Raji (cell line): ENCODE results near the gene ZNF514.
A peak's percentile ranks its signal among the peaks of the same experiment; 100 is the strongest.

Experiments
- POLR2A ChIP-seq: IDR thresholded peaks from 2 replicates; pipeline ENCODE4 v1.6.1; 2011; ENCODE audit warnings: low read depth, low read length, control low read depth; ENCODE audit not compliant: insufficient read depth

ZNF514 gene

DNA sequence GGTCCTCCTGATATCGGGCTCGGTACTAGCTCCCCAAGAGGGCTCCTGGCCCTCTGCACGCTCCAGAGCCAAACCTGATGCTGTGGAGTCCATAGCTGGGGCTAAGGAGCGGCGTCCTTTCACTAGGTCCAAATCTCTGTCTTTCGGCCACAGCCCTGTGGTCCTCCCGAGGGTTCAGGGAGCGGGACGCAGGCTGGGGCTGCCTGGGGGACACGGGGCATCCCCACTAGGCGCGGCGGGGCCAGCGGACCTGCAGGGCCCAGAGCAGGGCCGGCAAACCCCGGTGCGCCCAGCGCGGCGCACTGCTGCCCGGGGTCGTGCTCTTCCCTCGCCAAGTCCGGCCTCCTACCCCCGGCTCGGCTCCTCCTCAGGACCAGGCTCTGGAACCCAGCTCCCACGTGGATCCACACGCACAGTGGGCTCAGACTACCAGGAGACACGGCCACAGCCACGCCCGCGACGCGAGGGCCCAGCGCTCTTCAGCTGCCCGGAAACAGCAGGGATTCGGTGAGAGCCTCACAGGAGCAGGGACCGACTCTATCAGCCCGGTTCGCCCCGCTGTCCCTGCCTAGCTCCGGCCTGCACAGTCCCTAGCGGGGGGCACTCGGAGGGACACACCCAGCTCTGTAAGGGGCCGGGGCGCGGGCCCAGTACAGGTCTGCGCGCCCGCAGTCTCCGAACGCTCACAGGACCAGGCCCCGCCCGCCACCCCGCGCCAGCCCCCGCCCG is 593 bp downstream of the ZNF514 start:
- TF ChIP-seq POLR2A: no peak

DNA sequence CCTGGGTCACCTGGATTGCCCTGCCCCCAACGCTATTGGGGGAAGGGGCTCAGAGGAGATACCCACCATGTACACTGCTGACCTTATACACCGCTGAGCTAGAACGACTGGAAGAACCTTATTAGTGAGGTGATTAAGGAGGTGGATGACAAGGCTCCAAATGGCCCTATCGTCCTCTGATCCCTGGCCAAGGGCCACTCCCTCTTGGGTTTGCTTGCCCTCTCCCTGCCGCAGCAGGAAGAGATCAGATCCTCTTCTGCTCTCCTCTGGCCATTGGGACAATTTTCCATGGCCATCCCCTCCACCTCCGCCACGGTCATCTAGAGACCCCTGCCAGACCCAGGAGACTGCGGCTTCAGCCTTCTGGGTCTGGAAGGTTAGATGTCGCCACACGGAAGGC is 1.2 kb downstream of the ZNF514 start:
- no peak for TF ChIP-seq POLR2A

DNA sequence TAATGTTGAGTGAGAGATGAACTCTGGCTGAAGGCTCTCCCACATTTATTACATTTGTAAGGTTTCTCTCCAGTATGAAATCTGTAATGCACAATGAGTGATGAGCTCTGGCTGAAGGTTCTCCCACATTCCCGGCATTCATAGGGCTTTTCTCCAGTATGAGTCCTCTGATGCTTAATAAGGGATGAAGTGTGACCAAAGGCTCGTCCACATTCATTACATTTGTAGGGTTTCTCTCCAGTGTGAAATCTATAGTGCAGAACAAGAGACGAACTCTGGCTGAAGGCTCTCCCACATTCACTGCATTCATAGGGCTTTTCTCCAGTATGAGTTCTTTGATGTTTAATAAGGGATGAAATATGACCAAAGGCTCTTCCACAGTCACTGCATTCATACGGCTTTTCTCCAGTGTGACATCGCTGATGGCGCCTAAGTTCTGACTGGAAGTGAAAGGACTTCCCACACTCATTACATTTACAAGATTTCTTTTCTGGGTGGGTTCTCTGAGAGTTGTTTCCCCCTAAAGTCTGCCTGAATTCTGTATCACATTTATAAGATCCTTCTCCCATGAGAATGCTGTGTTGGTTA is 10.2 kb downstream of the ZNF514 start:
- no peak for TF ChIP-seq POLR2A

DNA sequence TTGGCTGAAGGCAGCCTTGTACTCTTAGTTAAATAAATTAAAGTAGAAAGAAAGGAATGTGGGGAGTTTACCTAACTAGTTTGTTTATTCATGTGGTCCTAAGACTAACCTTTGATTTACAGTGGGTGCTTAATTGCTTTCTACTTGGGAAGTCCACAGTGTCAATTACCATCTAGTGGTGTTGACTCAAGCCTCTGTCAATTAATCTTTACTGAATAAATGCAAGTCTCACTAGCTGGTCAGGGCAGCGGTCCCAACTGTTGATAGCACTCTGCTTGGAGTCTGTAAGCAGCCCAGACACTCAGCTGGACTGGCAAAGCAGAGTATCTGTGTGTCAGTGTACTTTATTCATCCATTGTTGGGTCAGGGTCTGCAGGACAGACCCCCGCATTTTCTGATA is 15.8 kb downstream of the ZNF514 start:
- TF ChIP-seq POLR2A: no peak

DNA sequence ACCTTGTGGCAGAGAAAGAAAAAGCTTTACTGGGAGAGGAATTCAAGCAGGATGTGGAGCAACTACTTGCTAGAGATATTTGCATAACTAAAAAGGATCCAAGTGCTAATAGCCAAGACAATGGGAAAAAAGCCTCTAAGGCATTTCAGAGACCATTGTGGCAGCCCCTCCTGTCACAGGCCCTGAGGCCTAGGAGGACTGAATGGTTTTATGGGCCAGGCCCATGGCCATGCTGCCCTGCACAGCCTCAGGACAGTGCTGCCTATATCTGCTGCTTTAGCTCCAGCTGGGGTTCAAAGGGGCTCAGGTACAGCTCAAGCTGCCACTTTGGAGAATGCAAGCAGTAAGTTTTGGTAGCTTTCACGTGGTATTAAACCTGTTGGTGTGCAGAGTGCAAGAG is 20.9 kb downstream of the ZNF514 start:
- TF ChIP-seq POLR2A: no peak

DNA sequence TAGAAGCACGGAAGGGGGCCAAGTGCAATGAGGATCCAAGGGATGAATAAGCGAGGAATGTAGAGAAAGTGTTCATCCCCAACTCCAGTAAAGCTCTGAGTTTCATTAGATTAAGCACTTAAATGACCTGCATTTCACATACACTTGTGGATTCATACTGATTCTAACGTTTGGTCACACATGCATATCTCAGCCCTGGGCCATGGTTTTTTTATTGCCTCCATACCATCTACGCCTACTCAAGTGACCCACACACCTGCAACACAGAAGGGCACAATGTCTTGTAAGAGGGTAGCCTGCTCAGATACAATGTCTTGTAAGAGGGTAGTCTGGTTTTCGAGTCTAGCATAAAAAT is 37.5 kb downstream of the ZNF514 start:
- TF ChIP-seq POLR2A: no peak

DNA sequence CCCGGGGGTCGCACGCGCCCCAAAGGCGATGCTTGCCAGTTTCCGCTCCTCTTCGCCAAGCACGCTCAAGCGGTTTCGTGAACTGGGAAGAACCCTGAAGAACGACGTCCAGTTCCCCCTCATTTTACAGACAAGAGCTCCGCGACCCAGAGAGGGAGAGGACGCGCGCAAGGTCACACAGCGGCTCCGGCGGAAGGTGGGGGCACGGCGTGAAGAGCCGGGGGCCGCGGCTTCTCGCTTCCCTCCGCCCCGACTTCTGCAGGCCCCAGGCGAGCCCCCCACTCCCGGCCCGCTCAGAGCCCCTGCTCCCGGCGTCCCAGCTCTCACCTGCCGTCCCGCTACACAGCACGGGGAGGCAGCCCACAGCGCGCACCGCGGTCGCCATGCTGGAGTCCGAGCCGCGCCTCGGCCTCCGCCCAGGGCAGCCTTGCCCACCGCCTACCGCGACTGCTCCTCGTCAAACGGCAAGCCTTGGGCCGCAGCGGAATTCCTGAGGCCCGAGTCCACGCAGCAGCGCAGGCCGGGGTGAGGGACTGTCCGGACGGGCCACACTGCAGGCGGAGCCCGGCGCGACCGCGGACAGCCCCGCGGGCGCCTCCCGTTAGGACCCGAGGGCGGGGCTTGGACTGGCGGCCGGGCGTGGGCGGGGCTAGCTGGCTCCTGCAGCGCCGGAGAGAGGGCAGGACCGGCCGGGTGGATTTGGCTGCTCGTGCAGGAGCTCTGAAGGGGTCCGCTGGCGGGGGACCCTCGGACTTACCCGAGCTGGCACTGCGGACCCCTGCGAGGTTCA is 38.0 kb downstream of the ZNF514 start, which contains the start of gene MRPS5:
MRPS5 (minus strand) TSS at position 402 of the 790 bp plus-strand sequence; CDS start at position 385, 17 bp downstream.
- TF ChIP-seq POLR2A: peak; percentile 83

DNA sequence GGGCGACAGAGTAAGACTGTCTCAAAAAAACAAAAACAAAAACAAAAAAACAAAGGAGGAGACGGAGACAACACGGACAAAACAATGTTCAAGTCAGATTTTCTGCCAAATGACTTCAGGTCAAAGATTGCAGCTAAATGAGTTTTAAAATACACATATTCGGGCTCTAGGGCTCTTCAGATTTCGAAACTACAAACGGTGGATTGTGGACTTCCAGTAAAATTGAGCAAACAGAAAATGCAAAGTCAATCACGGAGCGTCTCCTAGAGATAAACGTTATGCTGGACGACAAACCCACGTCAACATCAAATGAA is 38.6 kb downstream of the ZNF514 start:
- TF ChIP-seq POLR2A: no peak

DNA sequence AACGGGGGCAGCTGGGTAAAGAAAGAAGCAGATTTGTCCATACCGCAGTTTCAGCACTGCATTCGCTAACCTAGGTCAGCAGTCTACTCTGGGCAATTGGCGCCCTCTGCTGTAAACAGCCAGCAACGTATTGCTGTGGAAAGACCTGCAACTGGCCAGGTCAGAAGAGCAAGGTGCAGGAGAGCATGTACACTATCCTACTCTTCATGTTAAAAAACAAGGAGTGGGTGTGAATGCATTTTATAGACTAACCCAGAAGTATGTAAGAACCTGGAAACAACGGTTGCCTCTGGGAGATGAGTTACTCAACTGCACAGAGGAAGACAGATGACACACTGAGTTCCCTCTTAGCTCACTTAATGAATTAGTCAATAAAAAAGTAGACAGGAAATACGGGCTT is 44.2 kb downstream of the ZNF514 start:
- TF ChIP-seq POLR2A: no peak

DNA sequence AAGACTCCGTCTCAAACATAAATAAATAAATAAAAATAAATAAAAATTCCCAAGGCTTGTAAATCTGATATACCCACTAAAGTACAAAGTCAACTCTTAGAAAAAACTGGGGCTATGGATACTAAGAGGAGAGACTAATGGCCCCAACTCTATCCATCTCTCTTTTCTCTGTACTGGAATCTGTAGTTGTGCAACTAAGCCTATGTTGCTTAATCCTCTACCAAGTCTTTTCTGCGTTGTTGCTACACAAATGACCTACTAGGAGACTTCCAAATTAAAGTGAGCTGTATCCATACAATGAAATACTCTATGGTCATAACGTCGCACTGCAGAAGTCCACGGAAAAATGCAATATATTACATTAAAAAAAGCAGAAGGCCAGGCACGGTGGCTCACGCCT is 46.2 kb downstream of the ZNF514 start:
- no peak for TF ChIP-seq POLR2A

DNA sequence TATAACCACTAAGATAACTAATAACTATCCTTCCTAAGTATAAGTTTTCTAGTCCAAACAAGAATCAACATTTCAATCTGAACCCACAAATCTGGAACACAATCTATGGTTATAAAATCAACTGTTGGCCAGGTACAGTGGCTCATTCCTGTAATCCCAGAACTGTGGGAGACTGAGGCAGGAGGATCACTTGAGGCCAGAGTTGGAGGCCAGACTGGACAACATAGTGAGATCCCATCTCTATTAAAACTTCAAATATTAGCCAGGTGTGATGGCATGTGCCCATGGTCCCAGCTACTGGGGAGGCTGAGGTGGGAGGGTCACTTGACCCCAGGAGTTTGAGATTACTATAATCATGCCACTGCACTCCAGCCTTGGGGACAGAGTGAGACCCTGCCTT is 49.3 kb downstream of the ZNF514 start:
- TF ChIP-seq POLR2A: no peak

DNA sequence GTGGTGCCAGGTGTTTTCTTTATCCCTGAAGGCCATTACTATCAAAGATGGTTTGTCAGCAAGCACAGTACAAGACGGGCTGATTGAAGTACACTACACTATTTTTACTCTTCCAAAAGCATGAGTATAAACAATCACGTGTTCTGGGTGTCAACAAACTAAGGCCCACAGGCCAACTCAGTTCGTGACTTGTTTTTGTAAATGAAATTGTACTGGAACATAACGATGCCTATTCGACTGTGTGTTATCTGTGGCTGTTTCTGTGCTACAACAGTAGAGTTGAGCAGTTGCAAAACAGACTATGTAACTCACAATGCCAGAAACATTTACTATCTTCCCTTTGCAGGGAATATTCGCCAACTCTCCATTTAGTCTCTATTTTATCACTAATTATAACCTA is 50.4 kb downstream of the ZNF514 start:
- TF ChIP-seq POLR2A: no peak

DNA sequence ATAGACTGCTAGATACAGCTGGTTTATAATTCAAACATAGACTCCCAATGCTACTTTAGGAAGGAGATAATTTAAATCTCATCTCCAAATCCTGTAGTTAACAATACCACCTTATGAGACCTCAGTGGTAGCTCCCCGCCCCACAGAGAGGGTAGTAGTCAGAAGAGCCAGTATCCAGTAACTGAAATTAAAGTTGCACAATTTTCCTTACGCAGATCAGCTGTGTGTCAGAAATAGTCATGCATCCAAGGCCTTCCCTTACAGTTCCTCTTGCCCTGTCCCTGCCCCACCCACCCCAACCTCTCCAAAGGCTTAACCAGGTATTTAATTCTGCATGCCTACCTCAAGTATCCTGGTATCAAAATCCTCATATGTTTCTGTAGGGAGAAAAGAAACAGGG is 53.6 kb downstream of the ZNF514 start:
- no peak for TF ChIP-seq POLR2A

DNA sequence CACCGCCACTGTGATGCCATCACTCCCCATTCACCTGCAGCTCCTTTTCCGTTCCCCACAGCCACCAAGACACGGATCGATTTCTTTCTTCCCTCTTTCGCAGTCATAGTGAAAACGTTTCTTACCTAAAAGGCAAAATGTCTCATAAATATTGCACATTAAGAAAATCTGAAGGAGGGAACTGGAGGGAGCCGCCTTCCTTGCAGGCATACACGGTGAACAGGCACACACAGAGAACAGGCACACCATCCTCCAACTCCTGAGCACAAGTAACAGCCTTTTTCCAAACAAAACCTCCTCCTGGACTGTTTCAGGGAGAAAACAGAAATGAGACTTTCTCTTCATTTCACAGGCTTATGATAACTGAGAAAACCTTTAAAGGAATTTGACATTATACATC is 55.0 kb downstream of the ZNF514 start:
- no peak for TF ChIP-seq POLR2A

DNA sequence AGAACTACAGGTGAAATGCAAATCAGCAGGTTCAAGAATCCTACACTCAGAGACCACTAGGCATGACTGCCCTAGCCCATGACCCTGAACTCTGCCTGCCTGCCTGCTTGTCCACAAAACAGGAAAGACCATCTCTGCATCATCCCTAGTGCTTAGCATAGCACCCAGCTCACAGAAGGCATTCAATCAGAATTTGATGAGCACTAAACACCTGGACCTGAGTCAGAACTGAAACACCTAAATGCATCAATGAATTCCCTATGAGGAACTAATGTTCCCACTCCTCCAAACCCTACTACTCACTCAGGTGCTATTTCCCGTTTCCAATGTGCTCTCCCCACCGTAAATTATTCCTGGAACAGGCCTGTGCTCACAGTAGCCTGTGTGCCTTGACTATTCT is 59.7 kb downstream of the ZNF514 start:
- TF ChIP-seq POLR2A: no peak
